ENCODE measurements around the gene TNIK. TPM values are rescaled to one million over a fixed set of nuclear protein-coding genes. Genes with fewer than 3 reads are reported as not detected.

TNIK gene
- total RNA-seq, 4 donors from 2014 or later: 30.3 to 39.0 (median 36.8) TPM

DNA sequence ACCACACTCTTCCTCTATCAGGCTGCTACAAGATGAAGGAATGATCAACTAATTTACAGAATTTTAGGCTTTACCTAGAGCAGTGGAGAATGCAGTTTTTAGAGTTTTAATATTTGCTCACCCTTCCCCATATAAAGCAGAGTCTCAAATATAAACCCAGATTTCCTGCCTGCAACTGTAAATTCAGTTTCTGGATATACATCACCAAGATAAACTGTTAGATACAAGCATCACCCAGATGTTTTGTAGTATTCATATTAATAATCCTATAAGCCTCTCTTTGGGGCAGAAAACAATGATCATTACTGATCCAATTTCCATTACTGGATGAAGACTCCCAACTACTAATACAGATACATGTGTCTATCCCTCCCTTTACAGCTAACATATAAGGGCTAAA is 205.9 kb downstream of the TNIK start:
- TF ChIP-seq, protein P1, sequence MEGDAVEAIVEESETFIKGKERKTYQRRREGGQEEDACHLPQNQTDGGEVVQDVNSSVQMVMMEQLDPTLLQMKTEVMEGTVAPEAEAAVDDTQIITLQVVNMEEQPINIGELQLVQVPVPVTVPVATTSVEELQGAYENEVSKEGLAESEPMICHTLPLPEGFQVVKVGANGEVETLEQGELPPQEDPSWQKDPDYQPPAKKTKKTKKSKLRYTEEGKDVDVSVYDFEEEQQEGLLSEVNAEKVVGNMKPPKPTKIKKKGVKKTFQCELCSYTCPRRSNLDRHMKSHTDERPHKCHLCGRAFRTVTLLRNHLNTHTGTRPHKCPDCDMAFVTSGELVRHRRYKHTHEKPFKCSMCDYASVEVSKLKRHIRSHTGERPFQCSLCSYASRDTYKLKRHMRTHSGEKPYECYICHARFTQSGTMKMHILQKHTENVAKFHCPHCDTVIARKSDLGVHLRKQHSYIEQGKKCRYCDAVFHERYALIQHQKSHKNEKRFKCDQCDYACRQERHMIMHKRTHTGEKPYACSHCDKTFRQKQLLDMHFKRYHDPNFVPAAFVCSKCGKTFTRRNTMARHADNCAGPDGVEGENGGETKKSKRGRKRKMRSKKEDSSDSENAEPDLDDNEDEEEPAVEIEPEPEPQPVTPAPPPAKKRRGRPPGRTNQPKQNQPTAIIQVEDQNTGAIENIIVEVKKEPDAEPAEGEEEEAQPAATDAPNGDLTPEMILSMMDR (IDR thresholded peaks at IDR 0.05): no peak
- TF ChIP-seq POLR2AphosphoS5 (IDR thresholded peaks at IDR 0.05) (no peak), POLR2A (IDR thresholded peaks at IDR 0.05; ENCODE audit: low read depth) (no peak), EP300 (IDR thresholded peaks at IDR 0.05) (no peak)
- no peaks in the 10 kb centered on the region for H3K36me3 ChIP-seq
- H3K27ac ChIP-seq (replicated peaks in 1 of 4): no peak overlapping the region
- H3K27me3 ChIP-seq: no peaks in the 10 kb centered on the region
- no peak overlapping the region for H3K4me3 ChIP-seq
- H3K4me1 ChIP-seq: peaks cover 18 to 28% (median 21%) of the 10 kb centered on the region in 4 donors
- no peaks in the 10 kb centered on the region for H3K9me3 ChIP-seq
- no peak for DNase-seq (ENCODE audit: extremely low spot score)
- intact Hi-C loops (cut with DNase I): no loop called here

DNA sequence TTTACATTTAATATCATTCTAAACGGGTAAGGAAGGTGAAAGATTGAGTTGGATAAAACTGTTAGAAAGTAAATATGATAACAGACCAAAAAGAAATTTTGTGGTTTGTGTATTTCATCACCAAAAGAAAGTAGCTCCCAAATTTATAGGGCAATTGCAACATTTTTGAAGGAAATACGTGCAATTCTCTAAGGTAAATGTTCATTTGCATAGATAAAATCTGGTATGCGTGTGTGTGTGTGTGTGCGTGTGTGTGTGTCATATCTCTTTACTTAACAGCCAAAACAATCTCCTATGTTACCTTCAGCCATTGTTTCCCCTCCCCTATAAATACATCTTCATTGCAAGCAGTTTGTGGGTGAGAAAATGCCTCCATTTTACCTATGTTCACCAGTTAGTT is 208.4 kb downstream of the TNIK start:
- 79% methylated on average over 4 of the region's 4 CpGs for WGBS
- H3K36me3 ChIP-seq: no peaks in the 10 kb centered on the region
- no peaks in the 10 kb centered on the region for H3K27me3 ChIP-seq
- peaks cover under 1 to 5% (median 4%) of the 10 kb centered on the region in 4 donors for H3K4me1 ChIP-seq
- TF ChIP-seq POLR2AphosphoS5 (IDR thresholded peaks at IDR 0.05): no peak
- TF ChIP-seq, protein P1 (IDR thresholded peaks at IDR 0.05): no peak
- no peak for TF ChIP-seq POLR2A (IDR thresholded peaks at IDR 0.05; ENCODE audit: low read depth)
- TF ChIP-seq EP300 (IDR thresholded peaks at IDR 0.05): no peak
- DNase-seq (ENCODE audit: extremely low spot score): no peak
- no peaks in the 10 kb centered on the region for H3K9me3 ChIP-seq
- no peak overlapping the region for H3K27ac ChIP-seq (replicated peaks in 1 of 4)
- H3K4me3 ChIP-seq: no peak overlapping the region
- intact Hi-C loops (cut with DNase I): no loop called here

DNA sequence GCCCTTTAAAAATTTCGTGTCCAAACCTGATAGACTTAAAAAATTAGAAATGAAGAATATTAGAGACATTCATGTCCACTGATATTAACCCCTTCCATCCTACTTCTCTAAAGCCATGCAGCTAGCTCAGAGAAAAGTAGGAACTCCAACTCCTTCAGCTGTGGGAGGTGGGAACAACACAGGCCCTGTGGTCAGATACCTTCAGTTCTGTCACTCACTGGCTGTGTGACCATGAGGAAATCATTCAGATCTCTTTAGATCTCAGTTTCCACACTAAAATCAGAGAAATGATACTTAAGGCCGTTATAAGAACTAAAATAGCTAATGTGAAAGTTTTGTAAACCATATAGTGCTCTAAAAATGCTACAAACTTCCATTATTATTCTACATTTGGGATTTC is 209.8 kb downstream of the TNIK start:
- WGBS: 72% methylated on average over 2 of the region's 2 CpGs
- intact Hi-C loops (cut with DNase I): no loop called here
- no peaks in the 10 kb centered on the region for H3K36me3 ChIP-seq
- no peak overlapping the region for H3K27ac ChIP-seq (replicated peaks in 1 of 4)
- H3K27me3 ChIP-seq: no peaks in the 10 kb centered on the region
- peaks cover 0 to 2% (median 0%) of the 10 kb centered on the region in 4 donors for H3K4me1 ChIP-seq
- no peak for TF ChIP-seq POLR2AphosphoS5 (IDR thresholded peaks at IDR 0.05)
- TF ChIP-seq, protein P1 (IDR thresholded peaks at IDR 0.05): no peak
- TF ChIP-seq POLR2A (IDR thresholded peaks at IDR 0.05; ENCODE audit: low read depth): no peak
- TF ChIP-seq EP300 (IDR thresholded peaks at IDR 0.05): no peak
- no peak for DNase-seq (ENCODE audit: extremely low spot score)
- H3K9me3 ChIP-seq: no peaks in the 10 kb centered on the region
- H3K4me3 ChIP-seq: no peak overlapping the region

DNA sequence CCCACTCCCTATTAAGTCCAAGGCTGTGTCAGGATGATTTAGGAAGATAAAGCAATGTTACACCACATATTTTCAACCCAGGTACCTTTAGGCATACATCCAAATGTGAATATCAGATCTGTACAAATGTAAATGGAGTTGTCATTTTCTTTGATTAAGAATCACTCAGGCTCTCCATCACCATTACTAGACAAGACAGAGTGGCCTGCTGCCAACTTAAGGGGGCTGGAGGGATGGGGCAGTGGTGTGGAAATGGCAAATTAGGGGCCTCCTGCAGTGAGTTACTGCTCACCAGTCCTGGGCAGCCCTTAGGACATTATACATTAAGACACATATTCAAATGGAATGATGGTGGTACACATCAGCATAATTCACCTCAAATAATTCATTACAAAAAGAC is 211.0 kb downstream of the TNIK start:
- DNase-seq (ENCODE audit: extremely low spot score): no peak
- H3K4me3 ChIP-seq: no peak overlapping the region
- no peaks in the 10 kb centered on the region for H3K4me1 ChIP-seq
- no peaks in the 10 kb centered on the region for H3K9me3 ChIP-seq
- H3K36me3 ChIP-seq: no peaks in the 10 kb centered on the region
- no peaks in the 10 kb centered on the region for H3K27me3 ChIP-seq
- intact Hi-C loops (cut with DNase I): no loop called here
- no peak overlapping the region for H3K27ac ChIP-seq (replicated peaks in 1 of 4)
- TF ChIP-seq POLR2A (IDR thresholded peaks at IDR 0.05; ENCODE audit: low read depth) (no peak), POLR2AphosphoS5 (IDR thresholded peaks at IDR 0.05) (no peak), EP300 (IDR thresholded peaks at IDR 0.05) (no peak)
- TF ChIP-seq, protein P1 (IDR thresholded peaks at IDR 0.05): no peak

DNA sequence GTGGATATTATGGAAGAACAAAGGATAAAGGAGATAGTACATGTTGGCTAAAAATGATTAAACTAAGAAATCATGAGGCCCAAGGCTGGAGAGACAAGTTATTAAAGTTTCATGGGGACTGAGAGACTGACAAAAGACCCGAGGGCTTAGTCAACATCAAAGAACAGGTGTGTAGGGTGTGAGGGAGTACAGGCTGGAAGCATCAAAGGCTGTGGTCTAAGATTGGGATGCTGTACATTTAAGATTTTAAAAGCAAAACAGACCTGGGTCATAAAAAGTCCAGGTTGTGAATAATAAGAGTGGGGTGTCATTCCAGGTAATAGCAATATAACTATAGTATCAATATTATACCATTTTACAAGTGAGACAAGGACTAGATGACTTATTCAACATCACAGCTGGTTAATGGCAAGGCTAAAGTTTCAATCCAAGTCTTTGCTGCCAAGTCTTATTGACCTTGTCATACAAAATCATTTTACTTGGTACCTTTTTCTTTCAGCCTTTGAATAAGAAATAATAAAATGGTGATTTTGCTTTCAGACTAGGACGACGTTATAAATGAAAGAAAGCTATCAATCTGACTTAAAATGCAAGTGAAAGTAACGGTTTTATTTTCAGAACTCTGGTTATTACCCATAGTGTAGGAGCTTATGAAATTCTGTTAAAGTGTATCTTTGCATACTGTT is 211.6 kb downstream of the TNIK start:
- H3K4me3 ChIP-seq: no peak overlapping the region
- no peaks in the 10 kb centered on the region for H3K27me3 ChIP-seq
- no peak for TF ChIP-seq EP300 (IDR thresholded peaks at IDR 0.05)
- TF ChIP-seq POLR2A (IDR thresholded peaks at IDR 0.05; ENCODE audit: low read depth): no peak
- no peak for TF ChIP-seq POLR2AphosphoS5 (IDR thresholded peaks at IDR 0.05)
- TF ChIP-seq, protein P1 (IDR thresholded peaks at IDR 0.05): no peak
- H3K4me1 ChIP-seq: no peaks in the 10 kb centered on the region
- no peaks in the 10 kb centered on the region for H3K9me3 ChIP-seq
- intact Hi-C loops (cut with DNase I): no loop called here
- H3K36me3 ChIP-seq: no peaks in the 10 kb centered on the region
- no peak for DNase-seq (ENCODE audit: extremely low spot score)
- no peak overlapping the region for H3K27ac ChIP-seq (replicated peaks in 1 of 4)
- 75% methylated on average over 4 of the region's 4 CpGs for WGBS

Data from esophagus muscularis mucosa (tissue), 4 donors.